Left lung (tissue), 10 donors: ENCODE results near the gene XPC. TPM values are rescaled to one million over a fixed set of nuclear protein-coding genes. Genes with fewer than 3 reads are reported as not detected.

Source experiments
- ATAC-seq: fragments of 200-7000 bp; cut with Tn5 transposase; one replicate; pipeline ENCODE4 v1.9.1; 2020; ENCODE audit warnings: moderate library complexity
- DNase-seq, 4 donors: peaks; one replicate each; pipeline ENCODE4 v3.0.0-alpha.2; 2013 to 2020
- H3K27ac ChIP-seq, 2 donors: fragments of 200-600 bp; sonication (generic) in 1 of 2; one replicate each; pipeline versions ENCODE4 v1.5.0 to v1.8.0; 2020 to 2021
- H3K27me3 ChIP-seq, 2 donors: fragments of 200-600 bp; sonication (generic) in 1 of 2; one replicate each; pipeline versions ENCODE4 v1.5.0 to v1.8.0; 2020 to 2021
- H3K36me3 ChIP-seq, 2 donors: fragments of 200-600 bp; sonication (generic) in 1 of 2; one replicate each; pipeline versions ENCODE4 v1.5.0 to v1.8.0; 2020 to 2021
- H3K4me1 ChIP-seq, 2 donors: fragments of 200-600 bp; one replicate each; pipeline ENCODE4 v1.8.0; 2021
- H3K4me3 ChIP-seq, 2 donors: fragments of 200-600 bp; sonication (generic) in 1 of 2; one replicate each; pipeline versions ENCODE4 v1.5.0 to v1.8.0; 2020 to 2021; ENCODE audit warnings: mild to moderate bottlenecking in 1 of 2
- H3K9me3 ChIP-seq, 2 donors: fragments of 200-600 bp; sonication (generic) in 1 of 2; one replicate each; pipeline versions ENCODE4 v1.5.0 to v1.8.0; 2020 to 2021
- intact Hi-C, 2 donors: fragments of 100-400 bp; cut with DNase I; formaldehyde crosslinking; loops; one replicate each; pipeline versions ENCODE4 v1.11.2 to v1.14.2; 2022
- polyA plus RNA-seq, 6 donors: library from polyadenylated mRNA; unstranded; fragments of 120-200 nt; gene quantifications; one replicate each; pipeline ENCODE4 v1.2.1, GENCODE V29; 2013; ENCODE audit not compliant: insufficient read length in 6 of 6
- total RNA-seq, 2 donors: library from RNA; stranded (reverse); fragmentation: NEBNext Ultra II Directional; extraction: Animal tissue kit (Norgen Biotek cat#: 25700); gene quantifications; one replicate each; pipeline ENCODE4 v1.2.1, GENCODE V29; 2021
- TF ChIP-seq, protein P1 (sequence below), 2 donors: fragments of 200-600 bp; sonication (generic) in 1 of 2; IDR thresholded peaks; one replicate each; pipeline versions ENCODE4 v1.5.0 to v1.8.0; 2021; ENCODE audit warnings: antibody characterized with exemption in 2 of 2
- donor health status: DM: no; HTN: yes; CAD: no.
- donor health status: DM: no; HTN: no; CAD: no.

Gene XPC
- total and polyA plus RNA-seq, 8 donors, result 23.9 to 47.6 (median 43.2) TPM

DNA sequence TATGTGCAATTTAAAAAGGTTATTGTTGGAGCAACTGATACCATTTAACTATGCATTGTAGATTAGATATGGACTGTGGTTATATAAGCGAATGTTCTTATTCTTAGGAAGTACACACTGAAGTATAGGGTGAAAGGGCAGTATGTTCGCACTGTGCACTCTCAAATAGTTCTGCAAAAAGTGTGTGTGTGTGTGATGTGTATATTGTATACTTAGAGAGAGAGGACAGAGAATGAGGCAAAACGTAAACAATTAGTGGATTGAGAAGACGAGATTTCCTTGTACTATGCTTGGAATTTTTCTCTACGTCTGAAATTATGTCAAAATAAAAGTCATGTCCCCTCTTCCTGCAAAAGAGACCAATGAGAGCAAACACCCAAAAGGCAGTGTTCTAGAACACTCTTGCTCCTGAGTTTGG is 30.6 kb upstream of the XPC start:
- ATAC-seq (no peak), DNase-seq (no peak)
- H3K4me1 ChIP-seq, result peaks cover 6 to 10% of the 10 kb centered on the region in 2 donors
- TF ChIP-seq, protein P1, sequence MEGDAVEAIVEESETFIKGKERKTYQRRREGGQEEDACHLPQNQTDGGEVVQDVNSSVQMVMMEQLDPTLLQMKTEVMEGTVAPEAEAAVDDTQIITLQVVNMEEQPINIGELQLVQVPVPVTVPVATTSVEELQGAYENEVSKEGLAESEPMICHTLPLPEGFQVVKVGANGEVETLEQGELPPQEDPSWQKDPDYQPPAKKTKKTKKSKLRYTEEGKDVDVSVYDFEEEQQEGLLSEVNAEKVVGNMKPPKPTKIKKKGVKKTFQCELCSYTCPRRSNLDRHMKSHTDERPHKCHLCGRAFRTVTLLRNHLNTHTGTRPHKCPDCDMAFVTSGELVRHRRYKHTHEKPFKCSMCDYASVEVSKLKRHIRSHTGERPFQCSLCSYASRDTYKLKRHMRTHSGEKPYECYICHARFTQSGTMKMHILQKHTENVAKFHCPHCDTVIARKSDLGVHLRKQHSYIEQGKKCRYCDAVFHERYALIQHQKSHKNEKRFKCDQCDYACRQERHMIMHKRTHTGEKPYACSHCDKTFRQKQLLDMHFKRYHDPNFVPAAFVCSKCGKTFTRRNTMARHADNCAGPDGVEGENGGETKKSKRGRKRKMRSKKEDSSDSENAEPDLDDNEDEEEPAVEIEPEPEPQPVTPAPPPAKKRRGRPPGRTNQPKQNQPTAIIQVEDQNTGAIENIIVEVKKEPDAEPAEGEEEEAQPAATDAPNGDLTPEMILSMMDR (IDR thresholded peaks at IDR 0.05), result no peak
- no peaks in the 10 kb centered on the region for H3K9me3 ChIP-seq
- no peak overlapping the region for H3K4me3 ChIP-seq
- no peaks in the 10 kb centered on the region for H3K36me3 ChIP-seq
- intact Hi-C loops, result no loop called here
- H3K27ac ChIP-seq, result no peak overlapping the region
- H3K27me3 ChIP-seq, result no peaks in the 10 kb centered on the region

GRCh38 chr3:14208168-14208567 is 29.8 kb upstream of the XPC start:
- TF ChIP-seq, protein P1 (IDR thresholded peaks at IDR 0.05), result no peak
- no peaks in the 10 kb centered on the region for H3K9me3 ChIP-seq
- no peaks in the 10 kb centered on the region for H3K36me3 ChIP-seq
- no peaks in the 10 kb centered on the region for H3K27me3 ChIP-seq
- peaks cover 12 to 14% of the 10 kb centered on the region in 2 donors for H3K4me1 ChIP-seq
- DNase-seq (no peak), ATAC-seq (no peak)
- intact Hi-C loops, result no loop called here
- H3K27ac ChIP-seq, result no peak overlapping the region
- H3K4me3 ChIP-seq, result no peak overlapping the region

GRCh38 chr3:14206548-14207177 is 28.3 kb upstream of the XPC start:
- DNase-seq (no peak), ATAC-seq (no peak)
- Histone ChIP-seq H3K27me3 (no peaks in the 10 kb centered on the region), H3K9me3 (no peaks in the 10 kb centered on the region), H3K4me3 (no peak overlapping the region), H3K4me1 (peaks cover 14 to 22% of the 10 kb centered on the region in 2 donors), H3K36me3 (no peaks in the 10 kb centered on the region), H3K27ac (no peak overlapping the region)
- intact Hi-C loops, result no loop called here
- TF ChIP-seq, protein P1 (IDR thresholded peaks at IDR 0.05), result no peak

DNA sequence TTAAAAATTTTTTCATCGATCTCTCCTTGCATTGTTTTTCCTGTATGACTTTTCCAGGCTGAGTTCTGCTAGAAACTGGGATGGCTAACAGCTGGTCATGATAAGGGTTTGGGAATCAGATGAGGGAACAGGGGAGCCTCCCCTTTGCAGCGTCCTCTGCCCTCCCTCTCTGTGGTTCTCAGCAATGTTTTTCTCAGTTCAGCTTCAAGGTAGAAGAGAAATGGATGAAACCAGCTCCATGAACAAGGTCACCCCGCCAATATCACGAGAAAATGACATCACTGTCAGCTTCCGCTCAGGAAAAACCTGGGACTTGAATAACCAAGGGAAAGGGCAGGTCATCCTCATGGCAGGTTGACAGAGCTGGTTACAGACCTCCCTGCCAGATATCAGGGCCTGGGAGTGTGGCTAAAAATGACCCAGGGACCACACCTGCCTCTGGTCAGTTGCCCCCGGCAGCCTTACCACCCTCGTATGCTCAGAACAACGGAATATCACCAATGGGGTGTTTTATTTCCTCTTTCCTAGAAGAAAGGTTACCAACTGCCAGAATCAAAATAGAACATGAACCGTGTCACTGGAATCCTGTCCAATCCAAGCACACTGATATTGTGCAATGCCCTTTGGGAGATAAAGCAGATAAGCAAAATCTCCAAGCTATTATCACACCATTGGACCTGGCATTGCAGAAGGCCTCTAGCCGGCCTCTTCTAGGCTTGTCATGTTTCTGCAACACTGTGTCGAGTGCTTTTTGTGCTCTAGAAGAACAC is 26.3 kb upstream of the XPC start:
- Histone ChIP-seq H3K4me3 (no peak overlapping the region), H3K27me3 (no peaks in the 10 kb centered on the region), H3K9me3 (no peaks in the 10 kb centered on the region), H3K27ac (peak overlapping the region in 1 of 2 donors; percentile 33), H3K4me1 (peaks cover 17 to 28% of the 10 kb centered on the region in 2 donors), H3K36me3 (peaks cover 0 to 2% of the 10 kb centered on the region in 2 donors)
- intact Hi-C loops, result loop anchor here in 1 of 2 donors (5.0 kb wide), 1 partner anchor 268 kb away; no protein-coding TSS in a partner anchor
- TF ChIP-seq, protein P1 (IDR thresholded peaks at IDR 0.05), result no peak
- ATAC-seq (peak; percentile 41), DNase-seq (no peak)

DNA sequence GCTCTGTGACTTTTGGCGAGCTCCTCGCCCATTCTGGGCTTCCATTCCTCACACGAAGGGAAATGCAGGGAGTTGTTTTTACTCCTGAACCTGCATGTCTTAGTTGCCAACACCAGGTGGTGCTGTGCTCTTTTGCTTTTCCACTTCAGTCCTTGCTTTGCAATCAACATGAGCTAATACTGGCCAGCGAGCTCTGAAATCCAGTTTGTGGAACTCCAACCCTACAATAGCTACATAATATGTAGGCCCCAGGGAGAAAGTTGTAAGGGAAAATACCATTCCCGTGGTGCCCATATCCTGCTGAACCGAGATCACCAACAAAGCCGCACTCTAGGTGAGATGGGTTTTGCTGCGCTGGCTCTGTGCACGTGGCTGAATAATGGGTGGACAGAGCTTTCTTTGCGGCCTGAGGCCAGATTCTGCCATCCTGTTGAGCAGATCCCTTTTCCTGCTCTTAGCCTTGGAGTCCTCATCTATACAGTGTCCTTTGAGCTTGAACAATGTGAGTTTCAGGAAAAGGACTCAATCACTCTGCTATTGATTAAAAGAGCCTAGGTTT is 25.2 kb upstream of the XPC start:
- no peak overlapping the region for H3K27ac ChIP-seq
- H3K36me3 ChIP-seq, result peaks cover 0 to 13% of the 10 kb centered on the region in 2 donors
- intact Hi-C loops, result loop anchor here in 1 of 2 donors (5.0 kb wide), 1 partner anchor 269 kb away; no protein-coding TSS in a partner anchor
- H3K27me3 ChIP-seq, result no peaks in the 10 kb centered on the region
- TF ChIP-seq, protein P1 (IDR thresholded peaks at IDR 0.05), result peak; percentile 76 to 83
- DNase-seq (peak in 3 of 4 donors; percentile 61 to 90 (median 77)), ATAC-seq (peak; percentile 92)
- no peak overlapping the region for H3K4me3 ChIP-seq
- H3K9me3 ChIP-seq, result no peaks in the 10 kb centered on the region
- peaks cover 17 to 28% of the 10 kb centered on the region in 2 donors for H3K4me1 ChIP-seq
